Measurements from ENCODE around the gene WBP1L.
"Not testable (repeated sequence)": the region's sequence is repeated elsewhere in the genome, so short reads cannot be mapped to it uniquely, and the experiment has no call there.

The WBP1L gene

DNA sequence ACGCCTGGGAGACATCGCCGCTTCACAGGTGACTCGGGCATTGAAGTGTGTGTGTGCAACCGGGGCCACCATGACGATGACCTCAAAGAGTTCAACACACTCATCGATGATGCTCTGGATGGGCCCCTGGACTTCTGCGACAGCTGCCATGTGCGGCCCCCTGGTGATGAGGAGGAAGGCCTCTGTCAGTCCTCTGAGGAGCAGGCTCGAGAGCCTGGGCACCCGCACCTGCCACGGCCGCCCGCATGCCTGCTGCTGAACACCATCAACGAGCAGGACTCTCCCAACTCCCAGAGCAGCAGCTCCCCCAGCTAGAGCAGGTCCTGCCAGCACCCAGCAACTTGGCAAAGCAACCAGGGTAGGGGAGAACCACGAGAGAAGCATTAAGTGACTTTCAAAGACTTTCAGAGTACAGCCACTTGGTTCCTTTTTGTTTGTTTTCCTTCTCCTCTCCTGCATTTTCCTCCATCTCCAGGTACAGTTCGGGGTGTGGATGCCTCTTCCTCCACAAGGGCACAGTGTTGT lies 69.3 kb downstream of the WBP1L start:
- DNase-seq, result no peak

DNA sequence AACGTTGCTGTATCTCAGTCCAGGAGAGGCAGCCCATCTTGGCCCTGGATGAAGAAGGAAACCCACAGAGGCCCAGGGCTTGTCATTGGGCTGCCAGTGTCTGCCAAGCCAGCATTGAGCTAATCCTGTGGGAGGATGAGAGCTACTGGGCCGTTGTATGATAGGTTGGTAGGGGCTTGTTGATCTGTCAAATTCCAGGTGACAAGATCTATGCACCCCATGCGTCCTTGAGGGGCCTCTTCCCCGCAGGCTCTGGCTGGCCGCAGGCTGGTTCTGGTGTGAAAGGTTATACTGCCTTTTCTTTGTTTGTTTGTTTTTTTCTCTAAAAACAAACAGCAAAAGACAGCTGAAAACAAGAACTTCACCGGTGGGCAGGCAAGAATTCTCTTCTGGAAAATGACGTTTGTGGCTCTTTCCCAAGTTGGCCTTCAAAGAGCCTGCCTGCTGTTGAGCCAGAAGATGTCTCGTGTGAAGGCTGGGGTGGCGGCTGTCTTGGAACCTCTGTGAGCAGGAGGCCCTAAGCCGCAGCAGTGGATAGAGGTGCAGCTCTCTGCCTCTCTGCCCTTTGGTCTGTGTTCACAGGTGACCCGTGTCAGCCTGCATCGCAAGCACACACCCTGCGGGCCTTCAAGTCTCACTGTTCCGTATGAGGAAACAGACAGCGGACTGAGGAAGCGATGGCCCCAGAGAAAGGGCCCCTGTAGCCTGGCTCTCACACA lies 70.1 kb downstream of the WBP1L start:
- DNase-seq, result peak in 1 of 2 donors; percentile 13

DNA sequence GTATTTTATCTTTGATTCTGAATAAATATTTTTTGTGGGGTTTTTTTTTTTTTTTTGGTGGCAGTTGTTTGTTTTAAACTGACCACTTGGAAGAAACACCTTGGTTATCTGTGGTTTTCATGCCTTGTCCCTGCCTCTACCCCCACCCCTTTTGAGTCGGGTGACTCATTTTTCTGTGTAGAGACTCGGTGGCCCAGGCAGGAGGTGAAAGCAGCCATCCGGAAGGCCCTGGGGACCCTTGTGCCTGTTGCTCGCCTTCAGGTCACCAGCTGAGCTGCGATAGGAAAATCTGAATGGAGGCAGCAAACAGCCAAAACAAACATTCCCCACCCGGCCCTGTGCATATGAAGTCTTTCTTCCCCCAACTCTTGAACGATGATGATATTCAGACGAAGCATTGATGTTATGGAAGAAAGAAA lies 70.7 kb downstream of the WBP1L start:
- DNase-seq, result no peak

DNA sequence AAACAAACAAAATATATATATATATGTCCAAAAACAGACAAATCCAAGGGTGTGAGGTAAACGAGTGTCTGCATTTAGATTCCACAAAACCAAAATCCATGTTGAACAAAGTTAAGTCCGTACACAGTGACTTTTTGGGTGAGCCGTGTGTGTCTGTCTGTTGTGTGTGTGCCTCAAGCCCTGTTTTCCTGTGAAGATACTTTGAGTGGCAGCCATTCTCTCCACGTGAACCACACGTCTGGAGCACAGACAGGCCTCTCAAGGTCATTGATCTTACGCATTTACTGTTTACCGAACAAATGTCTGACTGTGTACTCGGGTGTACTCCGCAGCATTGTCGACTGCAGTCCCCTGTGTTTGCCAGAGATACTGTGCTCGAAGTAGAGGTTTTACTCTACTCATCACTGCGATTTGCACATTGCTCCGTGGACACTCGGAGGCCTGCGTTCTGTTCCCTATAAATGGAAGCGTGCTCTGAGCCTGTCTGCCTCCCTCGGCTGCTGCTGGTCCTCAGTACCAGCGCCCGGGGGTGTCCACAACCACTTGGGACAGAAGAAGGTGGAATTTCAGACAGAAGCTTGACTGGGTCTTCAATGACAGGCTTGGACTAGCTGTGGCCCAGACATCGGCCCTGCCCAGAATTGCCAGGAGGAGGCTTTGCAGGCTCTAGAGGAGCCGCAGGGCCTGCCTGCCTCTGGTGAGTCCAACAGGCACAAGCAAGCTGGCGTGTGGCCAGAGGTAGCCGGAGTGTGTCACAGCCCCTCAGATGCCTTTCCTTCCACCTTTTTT lies 71.3 kb downstream of the WBP1L start:
- no peak for DNase-seq

DNA sequence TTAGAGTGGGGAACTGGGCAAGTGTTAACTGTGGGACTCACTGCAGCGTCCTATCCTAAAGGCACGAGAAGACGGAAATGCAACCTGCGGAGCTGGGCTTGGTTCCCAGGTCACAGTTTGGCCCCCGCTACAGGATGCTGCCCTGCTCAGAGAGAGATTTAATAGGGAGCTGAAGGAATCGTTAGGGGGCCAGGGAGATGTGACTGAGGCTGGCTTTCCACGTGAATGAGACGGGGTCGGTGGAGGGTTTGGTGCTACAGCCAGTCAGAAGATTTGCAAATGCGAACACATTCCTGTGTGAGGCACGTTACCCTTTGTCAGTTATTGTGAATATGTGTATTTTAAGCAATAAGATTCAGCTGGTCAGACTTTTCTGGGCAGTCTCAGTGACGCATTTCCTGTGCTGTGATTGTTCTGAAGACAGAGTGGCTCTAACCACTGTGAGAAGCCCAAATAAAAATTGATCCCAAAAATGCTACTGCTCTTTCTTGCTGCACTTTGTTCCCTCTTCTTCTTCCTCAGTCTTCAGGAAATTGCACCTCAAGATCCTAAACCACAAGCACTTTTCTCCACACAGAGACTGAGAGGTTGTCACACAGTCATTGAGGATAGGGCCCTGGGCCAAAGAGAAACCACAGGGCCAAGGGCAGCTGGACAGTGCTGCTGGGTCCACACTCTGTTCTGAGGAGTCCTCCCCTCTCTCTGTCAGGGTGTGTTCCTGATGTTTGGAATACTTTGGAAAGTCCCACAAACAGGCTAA lies 72.2 kb downstream of the WBP1L start:
- DNase-seq, result peak; percentile 78 to 81

DNA sequence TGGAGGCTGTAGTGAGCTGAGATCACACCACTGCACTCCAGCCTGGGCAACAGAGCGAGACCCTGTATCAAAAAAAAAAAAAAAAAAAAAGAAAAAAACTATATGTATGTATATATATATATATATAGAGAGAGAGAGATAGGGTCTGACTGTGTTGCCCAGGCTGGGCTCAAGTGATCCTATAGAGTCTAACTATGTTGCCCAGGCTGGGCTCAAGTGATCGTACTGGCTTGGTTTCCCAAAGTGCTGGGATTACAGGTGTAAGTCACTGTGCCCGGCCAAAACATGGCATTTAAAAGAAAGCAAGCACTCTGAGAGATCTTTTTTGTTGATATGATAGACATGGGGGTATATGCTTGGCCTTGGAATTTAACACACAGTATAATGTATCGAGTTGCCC lies 73.4 kb downstream of the WBP1L start:
- no peak for DNase-seq

DNA sequence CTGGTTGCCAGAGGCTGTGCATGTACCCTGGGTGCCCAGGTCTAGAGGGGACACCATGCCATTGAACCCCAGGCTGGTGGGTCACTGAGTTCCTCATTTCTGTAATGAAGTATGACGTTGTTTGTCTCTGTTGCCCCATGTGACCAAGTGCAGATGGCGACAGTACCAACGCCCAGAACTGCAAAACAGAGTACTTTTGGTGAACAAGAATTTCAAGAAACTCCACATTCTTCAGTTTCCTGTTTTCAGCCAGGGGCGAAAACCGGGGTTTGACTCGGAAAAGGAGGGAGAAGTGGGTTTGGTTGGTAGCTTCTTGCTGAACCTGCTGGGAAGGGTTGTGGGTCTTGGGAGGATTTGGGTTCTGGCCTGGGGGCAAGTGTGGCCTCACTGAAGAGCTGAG lies 75.3 kb downstream of the WBP1L start:
- peak; percentile 71 to 85 for DNase-seq

DNA sequence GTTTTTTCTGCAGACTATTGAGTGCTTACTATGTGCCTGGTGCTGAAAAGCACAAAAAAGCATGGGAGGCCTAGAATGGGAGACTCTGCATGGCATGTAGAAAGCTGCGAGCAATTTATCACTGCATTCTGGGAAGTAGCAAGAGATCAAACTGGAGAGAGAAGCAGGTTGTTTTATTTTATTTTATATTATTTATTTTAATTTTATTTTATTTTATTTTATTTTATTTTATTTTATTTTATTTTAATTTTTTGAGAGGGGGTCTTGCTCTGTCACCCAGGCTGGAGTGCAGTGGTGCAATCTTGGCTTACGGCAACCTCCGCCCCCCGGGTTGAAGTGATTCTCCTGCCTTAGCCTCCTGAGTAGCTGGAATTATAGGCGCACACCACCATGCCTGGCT lies 76.3 kb downstream of the WBP1L start:
- DNase-seq, result not testable (repeated sequence)

DNA sequence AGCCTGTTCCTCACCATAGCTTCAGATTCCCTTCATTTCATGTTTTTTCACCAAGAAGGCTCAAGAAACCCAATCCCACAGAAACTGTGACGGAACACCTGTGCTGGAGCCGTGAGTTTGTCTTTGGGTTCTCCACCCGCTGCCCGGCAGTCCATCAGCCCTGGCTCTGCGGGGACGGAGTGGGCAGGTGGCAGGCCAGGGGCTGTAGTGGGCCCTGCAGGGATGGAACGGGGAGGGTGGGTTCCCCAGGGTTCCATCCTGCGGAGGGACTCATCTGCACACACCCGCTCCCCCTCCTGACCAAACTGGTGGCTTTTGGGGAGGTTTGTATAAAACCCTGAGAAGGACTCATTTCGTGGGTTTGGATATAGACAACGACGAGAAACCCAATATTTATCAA lies 78.5 kb downstream of the WBP1L start:
- DNase-seq, result no peak

DNA sequence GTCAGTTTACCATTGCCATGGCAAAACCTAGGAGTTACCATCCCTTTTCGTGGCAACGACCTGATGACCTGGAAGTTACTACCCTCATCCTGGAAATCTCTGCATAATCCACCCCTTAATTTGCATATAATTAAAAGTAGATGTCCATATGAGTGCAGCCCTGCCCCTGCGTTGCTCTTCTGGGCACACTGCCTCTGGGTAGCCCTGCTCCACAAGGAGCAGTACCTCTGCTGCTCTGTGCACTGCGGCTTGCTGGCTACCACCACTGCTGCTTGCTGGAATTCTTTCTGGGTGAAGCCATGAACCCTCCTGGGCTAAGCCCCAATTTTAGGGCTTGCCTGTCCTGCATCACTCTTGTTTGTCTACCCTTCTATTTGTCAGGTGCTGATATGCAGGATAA lies 80.9 kb downstream of the WBP1L start:
- DNase-seq, result no peak

DNA sequence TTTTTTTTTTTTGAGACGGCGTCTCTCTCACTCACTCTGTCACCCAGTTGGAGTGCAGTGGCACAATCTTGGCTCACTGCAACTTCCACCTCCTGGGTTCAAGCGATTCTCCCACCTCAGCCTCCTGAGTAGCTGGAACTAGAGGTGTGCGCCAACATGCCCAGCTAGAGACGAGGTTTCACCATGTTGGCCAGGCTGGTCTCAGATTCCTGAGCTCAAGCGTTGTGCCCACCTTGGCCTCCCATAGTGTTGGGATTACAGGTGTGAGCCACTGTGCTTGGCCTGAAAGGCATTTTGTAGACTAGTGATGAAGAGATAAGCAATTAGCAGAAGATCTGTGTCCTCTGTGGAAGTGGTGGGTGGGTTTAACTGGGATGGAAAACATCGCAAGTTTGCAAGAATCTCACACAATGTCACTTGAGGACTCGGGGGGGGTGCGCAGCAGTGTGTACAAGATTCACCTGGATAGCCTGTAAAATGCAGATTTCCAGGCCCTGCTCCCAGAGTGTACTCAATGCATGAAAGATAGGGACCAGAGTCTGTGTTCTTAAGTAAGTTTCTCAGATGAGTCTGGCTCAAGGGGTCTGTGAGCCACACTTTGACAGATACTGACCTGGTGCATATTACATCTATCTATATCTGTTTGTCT lies 82.5 kb downstream of the WBP1L start:
- no peak for DNase-seq

DNA sequence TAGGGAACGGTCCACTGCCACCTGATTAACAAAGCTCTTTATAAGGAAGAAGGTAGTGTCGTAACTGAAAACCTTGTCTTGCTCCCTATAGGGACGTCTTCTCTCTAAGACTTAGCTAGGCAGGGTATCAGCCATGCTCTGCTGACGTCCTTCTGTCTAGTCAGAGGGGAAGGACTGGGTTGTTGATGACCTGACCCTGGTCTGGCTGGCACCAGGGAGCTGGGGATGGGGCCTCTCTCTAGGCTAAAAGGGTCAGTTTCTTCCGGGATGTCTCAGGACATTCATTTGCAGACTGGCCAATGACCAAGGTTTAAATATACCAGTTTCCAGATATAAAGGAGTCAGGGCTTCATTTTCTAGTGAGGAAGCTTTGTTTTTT lies 83.8 kb downstream of the WBP1L start:
- DNase-seq, result no peak

DNA sequence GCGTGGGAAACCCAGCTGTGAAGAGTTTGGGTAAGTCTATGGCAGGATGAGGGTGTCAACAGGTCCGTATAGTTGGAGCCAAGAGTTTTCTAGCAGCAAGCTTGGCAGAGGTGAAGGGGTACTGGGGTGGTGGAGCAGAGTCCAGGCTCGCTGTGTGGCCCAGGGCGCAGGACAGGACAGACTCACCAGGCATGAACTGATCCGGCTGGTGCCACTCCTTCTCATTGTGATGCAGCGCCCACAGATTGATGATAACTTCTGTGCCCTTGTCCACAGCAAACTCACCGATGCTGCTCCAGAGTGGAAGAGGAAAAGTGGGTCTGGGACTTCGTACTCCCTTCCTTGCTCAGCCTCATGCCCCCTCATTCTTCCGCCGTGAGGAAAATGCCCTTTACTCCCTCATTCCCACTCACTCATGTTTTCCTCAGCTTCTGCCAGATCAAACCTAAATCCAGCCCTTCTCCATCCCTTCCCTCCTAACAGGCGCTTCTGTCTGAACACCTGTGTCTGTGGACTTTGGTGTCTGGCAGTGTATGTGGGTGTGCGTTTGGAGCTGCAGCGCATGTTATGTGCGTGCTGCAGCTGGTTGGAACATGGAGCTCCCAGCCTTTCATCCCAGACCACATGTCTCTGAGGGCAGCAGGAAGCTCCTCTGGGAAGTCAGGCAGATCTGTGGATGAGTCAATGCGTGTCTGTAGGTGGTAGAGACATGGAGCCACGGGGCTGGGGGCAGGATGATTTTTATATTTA lies 87.7 kb downstream of the WBP1L start:
- DNase-seq, result no peak

DNA sequence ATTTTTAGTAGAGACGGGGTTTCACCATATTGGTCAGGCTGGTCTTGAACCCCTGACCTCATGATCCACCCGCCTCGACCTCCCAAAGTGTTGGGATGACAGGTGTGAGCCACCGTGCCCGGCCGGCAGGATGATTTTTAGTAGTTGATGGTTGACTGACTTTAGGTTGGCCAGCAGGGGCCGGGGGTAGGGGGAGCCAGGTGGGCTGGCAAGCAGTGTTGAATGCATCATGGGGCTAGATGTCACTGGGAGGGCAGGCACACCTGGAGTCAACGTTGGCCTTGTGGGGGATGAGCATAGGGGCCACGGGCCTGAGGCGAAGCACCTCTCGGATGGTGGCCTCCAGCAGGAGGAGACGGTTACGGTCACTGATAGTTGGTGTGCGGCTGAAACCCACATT lies 88.5 kb downstream of the WBP1L start:
- DNase-seq, result no peak

DNA sequence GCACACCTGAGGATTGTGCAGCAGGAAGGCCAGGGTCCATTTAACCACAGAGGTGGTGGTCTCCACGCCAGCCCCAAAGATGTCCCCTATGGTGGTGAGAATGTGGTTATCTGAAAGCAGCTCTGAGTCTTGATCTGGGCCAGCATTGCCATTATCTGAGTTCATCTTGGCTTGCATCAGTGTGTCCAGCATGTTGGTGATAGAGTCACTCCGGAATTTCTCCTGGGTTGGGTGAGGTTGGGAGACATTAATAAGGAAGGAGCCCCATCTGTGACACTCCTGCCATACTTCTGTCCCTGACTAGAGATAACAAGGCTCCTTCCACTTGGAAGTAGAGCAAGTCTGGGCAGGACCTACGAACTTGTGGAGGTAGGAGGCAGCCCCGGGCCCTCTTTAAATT lies 89.2 kb downstream of the WBP1L start:
- no peak for DNase-seq

DNA sequence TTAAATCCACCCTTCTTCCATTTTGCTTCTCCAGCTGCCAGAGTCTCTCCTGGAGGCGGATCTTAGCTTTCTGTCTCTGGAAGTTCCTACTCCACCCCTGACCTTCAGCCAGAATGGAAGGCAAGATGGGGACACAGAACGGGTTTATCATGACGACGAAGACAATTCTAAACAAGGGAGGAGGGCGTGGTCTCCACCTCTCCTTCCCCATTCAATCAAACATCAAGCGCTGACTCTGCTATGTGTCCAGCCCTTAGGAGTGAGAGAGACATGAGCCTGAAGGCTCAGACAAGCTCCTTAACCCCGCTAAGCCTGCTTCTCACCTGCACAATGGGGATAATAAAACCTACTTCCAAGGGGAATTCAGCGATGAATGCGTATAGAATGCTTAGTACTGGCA lies 90.4 kb downstream of the WBP1L start:
- no peak for DNase-seq

DNA sequence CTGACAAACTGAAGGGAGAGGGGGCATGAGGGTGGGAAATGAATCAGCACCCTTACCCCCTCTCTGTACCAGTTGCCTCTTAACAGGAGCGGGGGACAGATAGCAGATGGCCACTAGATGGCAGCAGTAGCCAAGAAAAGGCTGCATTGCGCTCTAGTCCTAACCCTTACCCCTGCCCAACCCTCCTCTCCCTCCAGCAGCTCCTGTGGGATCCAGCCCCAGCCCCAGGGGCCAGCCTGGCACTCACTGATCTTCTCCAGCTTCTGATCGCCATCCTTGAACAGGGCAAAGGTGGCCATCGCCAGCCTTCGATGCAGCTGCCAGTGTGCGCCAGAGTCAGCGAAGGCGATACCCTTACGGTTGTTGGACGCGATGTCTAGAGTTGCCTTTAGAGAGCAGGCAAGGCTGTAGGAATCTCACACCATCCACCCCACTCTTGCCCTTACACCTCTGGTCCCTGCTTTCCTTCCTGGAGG lies 91.3 kb downstream of the WBP1L start:
- DNase-seq, result peak; percentile 77 to 79

DNA sequence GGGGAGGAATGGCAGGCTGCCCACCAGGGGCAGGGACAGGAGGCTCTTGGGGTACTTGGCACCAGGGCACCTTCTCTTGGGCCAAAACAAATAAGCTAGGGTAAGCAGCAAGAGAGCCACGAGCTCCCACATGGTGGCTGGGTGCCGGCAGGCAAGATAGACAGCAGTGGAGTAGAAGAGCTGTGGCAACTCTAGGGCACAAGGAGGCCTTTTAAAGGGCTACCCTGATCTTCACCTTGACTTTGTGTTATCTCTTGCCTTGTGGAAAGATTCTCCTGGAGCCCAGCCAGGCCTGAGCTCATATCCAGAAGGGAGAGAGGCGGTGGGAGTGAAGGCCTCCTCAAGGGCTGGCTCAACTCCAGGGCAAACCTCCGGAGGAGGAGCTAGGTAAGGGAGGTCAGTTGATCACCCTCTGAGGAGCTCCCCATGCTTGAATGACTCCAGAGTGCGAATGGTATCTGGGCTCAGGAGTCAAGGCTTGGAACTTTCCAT lies 93.5 kb downstream of the WBP1L start, which contains the start of gene CYP17A1:
Gene CYP17A1 (minus strand): TSS at position 184 of the 492 bp plus-strand sequence. CDS start 52 bp downstream, at position 132.
- DNase-seq, result no peak

DNA sequence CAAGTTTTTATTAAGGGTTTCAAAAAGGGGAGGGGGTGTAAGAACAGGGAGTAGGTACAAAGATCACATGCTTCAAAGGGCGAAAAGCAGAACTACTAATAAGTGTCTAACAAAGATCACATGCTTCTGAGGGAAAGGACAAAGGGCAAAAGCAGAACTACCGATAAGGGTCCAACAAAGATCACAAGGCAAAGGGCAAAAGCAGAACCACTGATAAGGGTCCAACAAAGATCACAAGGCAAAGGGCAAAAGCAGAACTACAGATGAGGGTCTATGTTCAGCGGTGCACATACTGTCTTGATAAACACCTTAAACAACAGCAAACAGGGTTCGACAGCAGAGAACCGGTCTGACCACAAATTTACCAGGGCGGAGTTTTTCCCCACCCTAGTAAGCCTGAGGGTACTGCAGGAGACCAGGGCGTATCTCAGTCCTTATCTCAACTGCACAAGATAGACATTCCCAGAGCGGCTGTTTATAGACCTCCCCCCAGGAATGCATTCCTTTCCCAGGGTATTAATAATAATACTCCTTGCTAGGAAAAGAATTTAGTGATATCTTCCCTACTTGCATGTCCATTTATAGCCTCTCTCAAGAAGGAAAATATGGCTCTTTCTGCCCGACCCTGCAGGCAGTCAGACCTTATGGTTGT lies 94.7 kb downstream of the WBP1L start:
- DNase-seq, result peak in 1 of 2 donors; percentile 8

DNA sequence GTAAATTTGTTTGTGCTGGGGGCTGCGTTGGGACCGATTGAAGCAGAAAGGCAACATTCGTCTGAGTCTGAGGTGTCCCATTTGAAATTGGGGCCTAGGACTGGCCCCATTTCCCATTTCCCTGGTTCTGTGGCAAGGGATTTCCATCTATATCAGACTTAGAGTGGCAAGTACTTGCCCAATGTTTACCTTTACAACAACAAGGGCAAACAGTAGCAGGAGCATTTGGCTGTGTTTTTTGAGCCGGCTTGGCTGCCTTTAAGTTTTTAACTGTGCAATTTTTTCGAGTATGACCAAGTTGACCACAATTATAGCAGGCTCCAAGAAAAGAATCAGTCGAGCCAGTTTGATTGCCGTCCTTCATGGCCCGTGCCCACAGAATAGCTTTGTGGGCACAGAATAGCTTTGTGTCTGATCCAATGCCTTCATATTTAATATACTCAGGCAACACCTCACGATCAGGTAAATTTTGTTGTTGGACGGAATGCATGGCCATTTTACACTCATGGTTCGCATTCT lies 98.1 kb downstream of the WBP1L start:
- no peak for DNase-seq

DNA sequence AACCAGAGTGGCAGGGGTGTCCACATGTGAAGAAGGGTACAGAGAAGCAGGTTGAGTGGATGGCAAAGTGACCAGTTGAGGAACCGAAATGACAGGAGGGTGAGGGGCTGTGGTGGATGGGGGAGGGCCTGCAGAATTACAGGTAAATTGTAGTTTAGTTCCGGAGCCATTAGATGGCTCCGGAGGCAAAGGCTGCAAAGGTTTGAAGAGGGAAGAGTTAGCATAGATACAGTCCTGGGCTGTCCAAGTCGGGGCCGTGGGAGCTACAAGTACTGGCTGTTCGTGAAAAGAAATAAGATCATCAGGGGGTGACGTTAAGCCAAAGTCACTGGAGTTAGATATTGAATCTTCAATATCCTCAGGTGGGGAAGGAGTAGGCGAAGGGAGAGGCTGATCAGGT lies 99.4 kb downstream of the WBP1L start:
- DNase-seq, result not testable (repeated sequence)
